ENCODE results near the gene ANTKMT.

Gene ANTKMT

GRCh38 chr16:726188-726437 lies 5.2 kb downstream of the ANTKMT start:
- peak overlapping the region; percentile 31 for H3K4me3 ChIP-seq (ENCODE audit: low read depth, low read length)

DNA sequence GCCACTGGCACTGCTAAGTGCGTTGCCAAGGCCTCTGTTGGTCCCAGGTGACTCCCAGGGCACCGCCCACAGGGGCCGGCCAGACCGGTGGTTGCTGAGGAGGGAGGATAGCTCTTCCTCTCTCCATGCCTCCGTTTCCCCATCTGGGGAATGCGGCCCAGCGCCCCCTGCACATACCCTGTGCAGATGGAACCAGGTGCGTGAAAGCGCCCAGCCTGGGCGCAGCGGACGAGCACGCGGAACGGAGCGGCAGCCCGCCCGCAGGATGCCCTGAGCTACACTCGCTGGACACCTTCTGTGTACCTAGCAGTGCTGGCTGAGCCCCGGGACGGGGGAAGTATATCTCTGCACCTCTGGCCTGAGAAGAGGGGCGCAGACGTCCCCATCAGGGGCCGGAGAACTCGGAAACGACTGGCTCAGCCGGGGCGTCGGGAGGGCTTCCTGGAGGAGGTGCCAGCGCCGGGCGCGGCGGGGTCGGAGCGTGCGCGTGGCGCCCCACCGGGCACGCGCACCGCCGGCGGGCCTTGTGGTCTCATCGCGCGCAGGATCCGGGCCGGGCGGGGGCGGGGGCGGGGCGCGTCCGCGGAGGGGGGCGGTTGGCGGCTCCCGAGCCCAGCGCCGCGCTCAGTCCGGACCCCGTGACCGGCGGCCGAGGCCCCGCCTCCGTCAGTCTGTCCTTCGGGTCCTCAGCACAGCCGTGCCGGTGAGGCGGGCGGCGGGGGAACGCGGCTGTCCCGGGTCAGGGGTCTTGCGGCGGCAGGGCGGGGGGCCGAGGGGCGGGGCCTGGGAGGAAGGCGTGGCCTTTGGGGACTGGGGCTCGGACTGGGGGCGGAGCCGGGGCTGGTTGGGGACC lies 5.7 kb downstream of the ANTKMT start, which contains the start of the genes CCDC78 and HAGHL:
Gene CCDC78 (minus strand): TSS at position 6 of the 853 bp plus-strand sequence. CDS start 76 bp downstream, outside the sequence.
Gene HAGHL (plus strand): TSS at position 669 of the 853 bp plus-strand sequence. CDS start 404 bp downstream, outside the sequence.
- H3K4me3 ChIP-seq (ENCODE audit: low read depth, low read length), result peak within 1 kb of the TSS; percentile 50

- H3K4me3 ChIP-seq (ENCODE audit: low read depth, low read length), result peak overlapping the region; percentile 50
Measured at GRCh38 chr16:727291-727977, 6.5 kb downstream of the ANTKMT start.

- H3K4me3 ChIP-seq (ENCODE audit: low read depth, low read length), result peak overlapping the region; percentile 45
Measured at GRCh38 chr16:728131-728889, 7.4 kb downstream of the ANTKMT start.

DNA sequence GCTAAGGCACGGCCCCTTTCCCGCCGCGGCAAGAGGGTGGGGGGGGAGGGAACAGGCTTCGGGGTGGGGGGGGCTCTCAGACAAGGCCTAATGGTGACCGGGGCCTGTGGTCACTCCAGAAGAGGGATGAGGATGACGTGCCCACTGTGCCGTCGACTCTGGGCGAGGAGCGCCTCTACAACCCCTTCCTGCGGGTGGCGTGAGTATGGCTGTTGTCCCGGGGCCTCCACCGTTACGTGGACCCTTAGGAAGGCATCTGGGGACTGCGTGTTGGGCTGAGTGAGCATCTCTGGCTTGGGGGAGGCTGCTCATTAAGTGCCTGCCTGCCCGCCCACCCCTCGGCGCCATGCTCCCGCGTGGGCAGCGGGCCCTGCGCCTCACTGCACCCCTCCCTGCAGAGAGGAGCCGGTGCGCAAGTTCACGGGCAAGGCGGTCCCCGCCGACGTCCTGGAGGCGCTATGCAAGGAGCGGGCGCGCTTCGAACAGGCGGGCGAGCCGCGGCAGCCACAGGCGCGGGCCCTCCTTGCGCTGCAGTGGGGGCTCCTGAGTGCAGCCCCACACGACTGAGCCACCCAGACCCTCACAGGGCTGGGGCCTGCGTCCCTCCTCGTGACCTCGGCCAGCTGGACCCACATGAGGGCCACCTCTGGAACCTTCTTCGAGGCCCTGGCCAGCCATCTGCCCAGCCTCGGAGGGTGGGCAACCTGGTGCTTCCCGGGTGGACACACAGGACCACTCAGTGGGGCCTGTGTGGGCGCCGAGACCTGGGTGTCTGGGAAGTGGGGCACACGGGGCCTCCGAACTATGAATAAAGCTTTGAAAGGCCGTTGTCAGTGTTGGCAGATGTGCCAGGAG lies 8.2 kb downstream of the ANTKMT start:
- H3K4me3 ChIP-seq (ENCODE audit: low read depth, low read length), result peak overlapping the region; percentile 45

- H3K4me3 ChIP-seq (ENCODE audit: low read depth, low read length), result no peak overlapping the region
Measured at GRCh38 chr16:729768-730665, 9.1 kb downstream of the ANTKMT start.

- H3K4me3 ChIP-seq (ENCODE audit: low read depth, low read length), result no peak overlapping the region
Measured at GRCh38 chr16:730666-731509, 9.9 kb downstream of the ANTKMT start.

DNA sequence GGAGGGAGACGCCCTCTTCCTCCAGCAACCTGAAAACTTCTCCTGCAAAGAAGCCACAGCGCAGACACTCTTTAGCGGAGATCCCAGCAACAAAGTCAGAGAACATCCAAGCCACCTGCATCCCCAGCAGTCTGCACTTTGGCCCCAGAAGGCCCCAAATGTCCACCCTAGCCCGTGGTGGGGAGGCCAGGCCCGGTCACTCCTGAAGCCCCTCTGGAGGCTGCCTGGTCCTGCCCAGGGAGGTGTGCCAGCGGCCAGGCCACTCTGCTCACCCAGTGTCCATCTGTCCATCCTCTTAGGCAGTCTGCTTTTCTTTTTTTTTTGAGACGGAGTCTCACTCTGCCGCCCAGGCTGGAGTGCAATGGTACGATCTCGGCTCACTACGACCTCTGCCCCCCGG lies 11.4 kb downstream of the ANTKMT start:
- H3K4me3 ChIP-seq (ENCODE audit: low read depth, low read length), result no peak overlapping the region

GRCh38 chr16:732936-733335 lies 12.0 kb downstream of the ANTKMT start:
- no peak overlapping the region for H3K4me3 ChIP-seq (ENCODE audit: low read depth, low read length)

DNA sequence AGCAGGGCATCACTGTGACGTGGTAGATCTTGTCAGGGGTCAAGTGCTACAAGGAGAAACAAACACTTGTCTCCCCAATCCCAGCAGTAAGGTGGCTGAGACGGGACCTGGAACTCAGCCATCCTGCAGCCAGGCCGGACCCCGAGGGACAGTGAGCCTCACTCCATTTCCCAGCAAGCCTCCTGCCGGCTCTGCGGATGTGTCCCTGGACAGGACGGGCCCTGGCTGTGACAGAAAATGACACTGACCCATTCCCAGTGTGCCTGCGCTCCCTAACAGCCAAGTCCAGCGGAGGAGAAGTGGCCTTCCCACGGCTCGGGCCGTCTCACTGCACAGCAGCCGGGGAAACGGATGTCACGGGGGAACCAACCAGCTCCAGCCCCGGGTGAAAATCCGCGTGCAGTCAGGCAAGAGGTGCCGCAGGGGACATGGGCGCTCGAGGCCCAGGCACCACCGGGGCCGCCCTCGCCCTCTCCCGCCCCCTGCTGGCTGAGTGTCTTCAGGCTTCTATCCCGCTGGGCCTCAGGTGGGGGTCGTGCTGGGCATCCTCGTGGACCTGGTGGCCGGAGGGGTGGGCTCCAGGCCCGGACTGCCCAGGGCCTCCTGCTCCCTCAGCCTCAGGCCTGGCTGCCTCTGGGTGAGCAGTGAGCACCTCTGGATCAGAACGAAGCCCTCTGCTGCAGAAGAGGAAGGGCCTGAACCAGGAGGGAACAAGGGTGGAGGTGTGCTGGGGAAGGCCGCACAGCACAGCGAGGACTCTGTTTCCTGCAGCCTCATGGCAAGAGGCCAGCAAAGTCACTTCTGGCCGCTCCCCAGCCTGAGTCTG lies 12.6 kb downstream of the ANTKMT start:
- no peak overlapping the region for H3K4me3 ChIP-seq (ENCODE audit: low read depth, low read length)

GRCh38 chr16:734208-734980 lies 13.4 kb downstream of the ANTKMT start:
- H3K4me3 ChIP-seq (ENCODE audit: low read depth, low read length), result no peak overlapping the region

DNA sequence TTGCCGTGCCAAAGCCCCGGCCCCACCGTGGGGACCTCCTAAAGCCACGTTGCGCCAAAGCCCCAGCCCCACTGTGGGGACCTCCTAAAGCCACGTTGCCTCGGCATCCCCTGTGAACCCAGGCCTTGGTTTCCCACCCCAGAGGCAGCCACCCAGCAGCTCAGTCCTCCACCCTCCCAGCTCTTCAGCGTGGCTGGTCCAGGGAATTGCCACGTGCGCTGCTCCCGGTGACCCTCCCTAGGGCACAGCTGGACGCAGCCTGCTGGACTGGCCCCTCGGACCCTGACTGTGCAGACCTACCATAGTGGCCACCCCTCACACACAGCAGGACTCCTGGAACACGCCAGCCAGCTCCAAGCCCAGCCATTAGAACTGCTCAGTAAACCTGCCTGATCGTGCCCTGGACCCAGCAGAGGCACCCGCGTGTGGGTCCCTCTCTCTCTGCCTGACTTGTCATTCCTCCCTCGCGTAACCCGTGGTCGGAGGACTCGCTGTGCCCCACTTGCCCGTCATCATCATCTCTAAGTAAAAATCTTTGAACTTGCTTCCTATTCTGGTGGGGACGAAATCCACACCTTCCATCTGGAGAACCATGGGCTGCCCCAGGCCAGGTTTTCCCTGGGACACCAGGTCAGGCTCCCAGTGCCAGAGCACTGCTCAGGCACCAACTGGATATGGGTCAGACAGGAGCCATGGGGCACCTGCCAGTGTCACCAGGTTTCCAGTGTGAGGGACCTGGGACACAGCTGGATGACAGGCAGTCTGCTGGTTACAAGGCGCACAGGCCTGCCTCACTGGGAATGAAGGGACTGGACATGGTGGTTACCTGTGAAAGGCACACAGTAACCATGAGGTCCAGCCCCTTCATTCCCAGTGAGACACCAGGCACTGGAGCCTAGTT lies 14.3 kb downstream of the ANTKMT start:
- H3K4me3 ChIP-seq (ENCODE audit: low read depth, low read length), result no peak overlapping the region

GRCh38 chr16:735982-736453 lies 15.1 kb downstream of the ANTKMT start:
- H3K4me3 ChIP-seq (ENCODE audit: low read depth, low read length), result no peak overlapping the region

DNA sequence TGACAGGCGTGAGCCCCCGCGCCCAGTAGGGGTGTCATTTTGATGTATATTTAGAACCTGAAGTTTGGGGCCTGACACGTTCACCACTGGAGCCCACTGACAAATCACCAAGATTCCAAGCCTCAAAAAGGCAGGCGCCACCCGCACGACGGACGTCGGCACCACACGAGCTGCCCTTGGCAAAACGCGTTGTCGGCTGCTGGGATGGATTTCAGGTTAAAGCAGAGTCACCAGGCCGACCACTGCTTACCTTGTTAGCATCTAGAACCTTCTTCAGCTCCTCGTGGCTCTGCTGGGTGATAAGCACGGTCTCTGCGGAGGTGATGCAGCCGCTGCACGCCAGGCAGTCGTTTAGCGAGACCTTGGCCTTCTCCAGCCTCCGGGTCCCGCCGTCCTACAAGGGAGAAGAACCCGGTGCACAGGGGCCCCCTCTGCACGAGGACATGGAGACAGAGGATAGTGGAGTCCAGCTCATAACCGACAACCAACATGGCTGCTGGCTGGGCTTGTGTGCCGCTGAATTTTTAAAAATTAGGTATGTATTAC lies 16.1 kb downstream of the ANTKMT start:
- no peak overlapping the region for H3K4me3 ChIP-seq (ENCODE audit: low read depth, low read length)

DNA sequence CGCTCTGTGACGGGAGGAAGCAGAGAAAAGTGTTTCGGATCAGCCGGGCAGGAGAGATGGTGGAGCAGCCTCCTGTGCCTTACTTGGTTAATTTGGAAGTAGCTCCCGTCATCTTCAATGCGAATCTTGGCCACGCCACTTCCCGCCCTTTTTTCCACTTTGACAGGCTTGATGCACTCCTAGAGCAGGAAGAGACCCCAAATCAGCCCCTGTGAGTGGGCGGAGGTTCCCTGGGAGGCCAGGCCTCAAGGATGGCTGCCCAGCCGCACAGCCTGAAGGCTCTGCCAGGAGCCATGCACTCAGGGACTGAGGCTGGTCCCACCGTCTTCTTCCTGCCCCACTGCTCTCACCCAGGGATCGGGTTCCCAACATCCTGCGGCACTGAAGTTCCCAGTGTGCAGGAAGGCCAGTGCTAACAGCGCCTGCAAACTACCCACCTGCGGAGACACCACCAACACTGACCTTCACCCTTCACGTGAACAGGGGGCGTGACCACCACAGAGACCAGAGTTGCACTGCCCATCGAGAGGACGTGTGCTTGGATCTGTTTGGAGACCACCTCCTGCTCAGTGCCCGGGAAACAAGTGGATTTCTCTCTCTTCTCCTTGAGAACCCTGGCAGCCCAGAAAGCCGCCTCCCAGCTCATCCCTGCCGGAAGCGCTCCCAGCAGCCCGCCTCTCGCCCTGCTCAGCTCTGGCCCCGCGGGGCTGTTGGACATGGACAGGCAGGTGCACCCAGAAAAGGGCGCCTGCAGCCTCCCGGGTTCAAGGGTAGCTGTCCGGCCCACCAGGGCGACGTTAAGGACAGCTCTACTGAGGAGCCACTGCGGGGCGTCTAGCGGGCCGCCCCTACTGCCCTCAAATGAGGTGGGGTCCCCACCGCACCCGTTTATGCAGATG lies 18.9 kb downstream of the ANTKMT start:
- peak overlapping the region; percentile 67 for H3K4me3 ChIP-seq (ENCODE audit: low read depth, low read length)

Data from iPS-11a (cell line).